MM.1S (cell line): Measurements from ENCODE around the gene FCSK.

Experiments
- DNase-seq: peaks from one replicate; pipeline ENCODE4 v3.0.0-alpha.2; 2015
- H2AFZ ChIP-seq: fragments of 300-600 bp; sonication (generic); 2 replicates; pipeline ENCODE4 v1.6.0; 2016; ENCODE audit warnings: antibody characterized with exemption, low read length
- H3F3A ChIP-seq: fragments of 300-600 bp; sonication (generic); 2 replicates; pipeline ENCODE4 v1.6.1; 2016; ENCODE audit warnings: mild to moderate bottlenecking, antibody characterized with exemption, low read length, moderate library complexity, mixed read lengths; ENCODE audit not compliant: insufficient read depth
- H3K27ac ChIP-seq: fragments of 300-600 bp; sonication (generic); 2 replicates; pipeline ENCODE4 v1.5.1; 2016; ENCODE audit warnings: mild to moderate bottlenecking, low read length
- H3K27me3 ChIP-seq: fragments of 300-600 bp; sonication (generic); replicated peaks from 2 replicates; pipeline ENCODE4 v1.6.0; 2016; ENCODE audit warnings: low read length; ENCODE audit not compliant: insufficient read depth
- H3K36me3 ChIP-seq: fragments of 300-600 bp; sonication (generic); replicated peaks from 2 replicates; pipeline ENCODE4 v1.6.1; 2016; ENCODE audit warnings: mild to moderate bottlenecking, low read length, mixed read lengths; ENCODE audit not compliant: insufficient read depth
- H3K4me1 ChIP-seq: fragments of 300-600 bp; sonication (generic); 2 replicates; pipeline ENCODE4 v1.6.1; 2016; ENCODE audit warnings: low read length, mixed read lengths
- H3K4me2 ChIP-seq: fragments of 300-600 bp; sonication (generic); 2 replicates; pipeline ENCODE4 v1.6.0; 2016; ENCODE audit warnings: low read depth, low read length
- H3K4me3 ChIP-seq: fragments of 300-600 bp; sonication (generic); 2 replicates; pipeline ENCODE4 v1.5.1; 2016; ENCODE audit warnings: low read length, mixed read lengths
- H3K79me2 ChIP-seq: fragments of 300-600 bp; sonication (generic); 2 replicates; pipeline ENCODE4 v1.6.1; 2016; ENCODE audit warnings: mixed run types, low read length, mixed read lengths
- H3K9ac ChIP-seq: fragments of 300-600 bp; sonication (generic); 2 replicates; pipeline ENCODE4 v1.6.1; 2016; ENCODE audit warnings: low read length, mixed read lengths
- H3K9me2 ChIP-seq: fragments of 300-600 bp; sonication (generic); replicated peaks from 2 replicates; pipeline ENCODE4 v1.6.1; 2016; ENCODE audit warnings: mild to moderate bottlenecking, low read length, mixed read lengths; ENCODE audit not compliant: insufficient read depth
- H3K9me3 ChIP-seq: fragments of 300-600 bp; sonication (generic); replicated peaks from 2 replicates; pipeline ENCODE4 v1.6.1; 2016; ENCODE audit warnings: mild to moderate bottlenecking, low read length, mixed read lengths; ENCODE audit not compliant: insufficient read depth
- H4K20me1 ChIP-seq: fragments of 300-600 bp; sonication (generic); 2 replicates; pipeline ENCODE4 v1.6.1; 2016; ENCODE audit warnings: mild to moderate bottlenecking, low read length, moderate library complexity, mixed read lengths; ENCODE audit not compliant: insufficient read depth
- EZH2 ChIP-seq: fragments of 300-600 bp; sonication (generic); optimal IDR thresholded peaks from 2 replicates; pipeline ENCODE3; 2017; ENCODE audit warnings: low read depth, mild to moderate bottlenecking, antibody characterized with exemption, low read length, mixed read lengths
- EZH2phosphoT487 ChIP-seq: fragments of 300-600 bp; sonication (generic); IDR thresholded peaks from 2 replicates; pipeline ENCODE4 v1.6.1; 2018; ENCODE audit warnings: antibody characterized with exemption, low read length
- TF ChIP-seq, protein P1 (sequence below): fragments of 300-600 bp; sonication (generic); IDR thresholded peaks from 2 replicates; pipeline ENCODE4 v1.5.1; 2016; ENCODE audit warnings: antibody characterized with exemption, low read length, mixed read lengths

Gene FCSK

DNA sequence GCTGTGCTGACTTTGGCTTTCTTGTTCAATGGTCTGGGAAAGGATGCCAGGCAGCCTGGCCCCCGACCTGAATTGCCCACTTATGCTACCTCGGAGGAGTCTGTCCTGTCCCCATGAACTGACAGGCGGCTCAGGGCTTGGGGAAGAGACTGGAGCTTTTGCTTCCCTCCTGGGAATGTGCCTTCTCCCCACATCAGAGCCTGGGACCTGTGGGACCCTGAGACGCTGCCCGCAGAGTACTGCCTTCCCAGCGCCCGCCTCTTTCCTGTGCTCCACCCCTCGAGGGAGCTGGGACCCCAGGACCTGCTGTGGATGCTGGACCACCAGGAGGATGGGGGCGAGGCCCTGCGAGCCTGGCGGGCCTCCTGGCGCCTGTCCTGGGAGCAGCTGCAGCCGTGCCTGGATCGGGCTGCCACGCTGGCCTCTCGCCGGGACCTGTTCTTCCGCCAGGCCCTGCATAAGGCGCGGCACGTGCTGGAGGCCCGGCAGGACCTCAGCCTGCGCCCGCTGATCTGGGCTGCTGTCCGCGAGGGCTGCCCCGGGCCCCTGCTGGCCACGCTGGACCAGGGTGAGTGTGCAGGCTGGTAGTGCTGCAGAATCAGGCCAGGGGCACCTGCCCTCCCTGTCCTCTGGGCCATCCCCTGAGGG, 18.5 kb downstream of the FCSK start:
- H3K9ac ChIP-seq, result no peak overlapping the region

DNA sequence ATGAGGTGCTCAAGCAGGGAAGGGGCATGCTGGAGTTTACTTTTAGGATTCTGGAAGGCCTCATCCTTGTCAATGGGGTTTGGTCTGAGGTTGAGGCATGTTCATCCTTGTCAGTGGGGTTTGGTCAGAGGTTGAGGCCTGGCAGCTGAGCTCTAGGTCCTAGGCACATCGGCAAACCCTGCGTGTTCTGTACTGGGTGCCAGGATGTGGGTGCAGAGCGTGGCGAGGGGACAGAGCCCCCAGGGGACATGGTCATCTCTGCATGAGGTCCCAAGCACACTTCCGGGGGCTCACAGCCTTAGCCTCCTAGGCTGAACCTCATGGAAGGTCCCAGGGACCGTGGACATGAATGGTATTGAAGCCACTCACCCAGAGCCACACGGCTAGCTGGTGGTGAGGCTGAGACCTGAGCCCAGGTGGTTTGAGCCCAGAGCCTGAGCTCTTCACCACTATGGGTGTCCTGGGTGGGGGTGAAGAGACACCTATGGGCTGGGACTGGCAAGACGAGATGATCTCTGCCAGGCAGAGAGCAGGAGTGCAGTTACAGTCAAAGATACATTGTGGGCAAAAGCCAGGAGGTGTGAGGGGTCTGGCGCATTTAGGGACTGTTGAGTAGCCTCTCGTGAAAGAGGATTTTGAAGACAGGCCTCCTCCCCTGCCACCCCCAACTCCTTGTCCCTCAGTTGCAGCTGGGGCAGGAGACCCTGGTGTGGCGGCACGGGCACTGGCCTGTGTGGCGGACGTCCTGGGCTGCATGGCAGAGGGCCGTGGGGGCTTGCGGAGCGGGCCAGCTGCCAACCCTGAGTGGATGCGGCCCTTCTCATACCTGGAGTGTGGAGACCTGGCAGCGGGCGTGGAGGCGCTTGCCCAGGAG, 19.3 kb downstream of the FCSK start:
- Histone ChIP-seq H3K9me2 (no peaks in the 10 kb centered on the region), H2AFZ (no peak overlapping the region), H3K4me3 (no peak overlapping the region), H3K79me2 (no peaks in the 10 kb centered on the region), H3K36me3 (no peaks in the 10 kb centered on the region), H3K4me1 (peaks cover 3% of the 10 kb centered on the region; the same call in 1 of the 2 replicates), H3K9ac (no peak overlapping the region), H3K9me3 (no peaks in the 10 kb centered on the region), H3K27me3 (no peaks in the 10 kb centered on the region), H3F3A (no peaks in the 10 kb centered on the region), H3K4me2 (no peak overlapping the region), H3K27ac (no peak overlapping the region), H4K20me1 (no peaks in the 10 kb centered on the region)
- DNase-seq, result no peak
- no peak for TF ChIP-seq EZH2
- TF ChIP-seq, protein P1, sequence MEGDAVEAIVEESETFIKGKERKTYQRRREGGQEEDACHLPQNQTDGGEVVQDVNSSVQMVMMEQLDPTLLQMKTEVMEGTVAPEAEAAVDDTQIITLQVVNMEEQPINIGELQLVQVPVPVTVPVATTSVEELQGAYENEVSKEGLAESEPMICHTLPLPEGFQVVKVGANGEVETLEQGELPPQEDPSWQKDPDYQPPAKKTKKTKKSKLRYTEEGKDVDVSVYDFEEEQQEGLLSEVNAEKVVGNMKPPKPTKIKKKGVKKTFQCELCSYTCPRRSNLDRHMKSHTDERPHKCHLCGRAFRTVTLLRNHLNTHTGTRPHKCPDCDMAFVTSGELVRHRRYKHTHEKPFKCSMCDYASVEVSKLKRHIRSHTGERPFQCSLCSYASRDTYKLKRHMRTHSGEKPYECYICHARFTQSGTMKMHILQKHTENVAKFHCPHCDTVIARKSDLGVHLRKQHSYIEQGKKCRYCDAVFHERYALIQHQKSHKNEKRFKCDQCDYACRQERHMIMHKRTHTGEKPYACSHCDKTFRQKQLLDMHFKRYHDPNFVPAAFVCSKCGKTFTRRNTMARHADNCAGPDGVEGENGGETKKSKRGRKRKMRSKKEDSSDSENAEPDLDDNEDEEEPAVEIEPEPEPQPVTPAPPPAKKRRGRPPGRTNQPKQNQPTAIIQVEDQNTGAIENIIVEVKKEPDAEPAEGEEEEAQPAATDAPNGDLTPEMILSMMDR, result no peak
- TF ChIP-seq EZH2phosphoT487, result no peak

More for the DNA sequence above, 18.5 kb downstream of the FCSK start:
- H3K4me2 ChIP-seq, result no peak overlapping the region
- no peak for DNase-seq
- H3K27me3 ChIP-seq, result no peaks in the 10 kb centered on the region
- no peak overlapping the region for H2AFZ ChIP-seq
- H3K36me3 ChIP-seq, result no peaks in the 10 kb centered on the region
- no peaks in the 10 kb centered on the region for H3K9me3 ChIP-seq
- TF ChIP-seq, protein P1, result no peak
- TF ChIP-seq EZH2 (no peak), EZH2phosphoT487 (no peak)
- no peak overlapping the region for H3K27ac ChIP-seq
- H3F3A ChIP-seq, result no peaks in the 10 kb centered on the region
- H4K20me1 ChIP-seq, result no peaks in the 10 kb centered on the region
- peaks cover 3% of the 10 kb centered on the region; the same call in 1 of the 2 replicates for H3K4me1 ChIP-seq
- H3K9me2 ChIP-seq, result no peaks in the 10 kb centered on the region
- no peaks in the 10 kb centered on the region for H3K79me2 ChIP-seq
- no peak overlapping the region for H3K4me3 ChIP-seq

DNA sequence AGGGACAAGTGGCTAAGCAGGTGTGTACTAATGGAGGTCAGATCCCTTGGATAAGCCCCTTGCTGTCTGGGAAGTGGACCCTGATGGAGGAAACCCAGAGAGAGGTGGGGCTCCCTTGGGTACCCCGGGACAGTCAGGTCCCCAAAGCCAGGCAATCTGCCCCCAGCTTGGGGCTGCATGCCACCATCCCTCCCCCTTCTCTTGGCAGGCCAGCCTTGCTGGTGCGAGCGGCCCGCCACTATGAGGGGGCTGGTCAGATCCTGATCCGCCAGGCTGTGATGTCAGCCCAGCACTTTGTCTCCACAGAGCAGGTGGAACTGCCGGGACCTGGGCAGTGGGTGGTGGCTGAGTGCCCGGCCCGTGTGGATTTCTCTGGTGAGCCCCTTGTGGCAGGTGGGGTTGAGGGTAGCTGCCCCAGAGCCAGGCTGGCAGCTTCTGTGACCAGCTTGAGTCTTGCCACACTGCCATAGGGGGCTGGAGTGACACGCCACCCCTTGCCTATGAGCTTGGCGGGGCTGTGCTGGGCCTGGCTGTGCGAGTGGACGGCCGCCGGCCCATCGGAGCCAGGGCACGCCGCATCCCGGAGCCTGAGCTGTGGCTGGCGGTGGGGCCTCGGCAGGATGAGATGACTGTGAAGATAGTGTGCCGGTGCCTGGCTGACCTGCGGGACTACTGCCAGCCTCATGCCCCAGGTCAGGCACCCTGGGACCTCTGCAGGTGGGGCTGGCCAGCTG, 20.1 kb downstream of the FCSK start:
- TF ChIP-seq, protein P1, result no peak
- TF ChIP-seq EZH2 (no peak), EZH2phosphoT487 (no peak)
- Histone ChIP-seq H3K9me3 (no peaks in the 10 kb centered on the region), H3K4me1 (peaks cover 3% of the 10 kb centered on the region; the same call in 1 of the 2 replicates), H3K27me3 (no peaks in the 10 kb centered on the region), H3F3A (no peaks in the 10 kb centered on the region), H3K4me3 (no peak overlapping the region), H3K79me2 (no peaks in the 10 kb centered on the region), H2AFZ (no peak overlapping the region), H3K9ac (no peak overlapping the region), H3K4me2 (no peak overlapping the region), H3K9me2 (no peaks in the 10 kb centered on the region), H3K36me3 (no peaks in the 10 kb centered on the region), H4K20me1 (no peaks in the 10 kb centered on the region), H3K27ac (no peak overlapping the region)
- DNase-seq, result no peak
